Spleen (tissue), 11 donors: ENCODE measurements around the gene PSMD13. TPM values are rescaled to one million over a fixed set of nuclear protein-coding genes. Genes with fewer than 3 reads are reported as not detected.

ENCODE experiments used
- DNase-seq: peaks from one replicate; pipeline ENCODE4 v3.0.0-alpha.2; 2020
- H3K27ac ChIP-seq, 8 donors: fragments of 200-600 bp; sonication (generic) in 7 of 8; 1 replicate in 4 of 8; 2 replicates in 4 of 8; pipeline versions ENCODE4 v1.5.0 to v1.8.0; 2016 to 2021; ENCODE audit warnings: inconsistent platforms in 4 of 8, mild to moderate bottlenecking in 4 of 8, moderate library complexity in 1 of 8
- H3K27me3 ChIP-seq, 7 donors: fragments of 200-600 bp; sonication (generic) in 6 of 7; replicated peaks in 1 of 7; 1 replicate in 4 of 7; 2 replicates in 3 of 7; pipeline versions ENCODE4 v1.5.0 to v1.8.0; 2016 to 2021; ENCODE audit warnings: inconsistent platforms in 3 of 7, mild to moderate bottlenecking in 1 of 7
- H3K36me3 ChIP-seq, 6 donors: fragments of 200-600 bp; sonication (generic) in 5 of 6; 1 replicate in 4 of 6; 2 replicates in 2 of 6; pipeline versions ENCODE4 v1.5.0 to v1.8.0; 2016 to 2021; ENCODE audit warnings: inconsistent platforms in 2 of 6
- H3K4me1 ChIP-seq, 6 donors: fragments of 200-600 bp; sonication (generic) in 5 of 6; 1 replicate in 3 of 6; 2 replicates in 3 of 6; pipeline versions ENCODE4 v1.5.0 to v1.8.0; 2016 to 2021; ENCODE audit warnings: inconsistent platforms in 3 of 6
- H3K4me3 ChIP-seq, 8 donors: fragments of 200-600 bp; sonication (generic) in 7 of 8; 1 replicate in 4 of 8; 2 replicates in 4 of 8; pipeline versions ENCODE4 v1.5.0 to v1.8.0; 2016 to 2021; ENCODE audit warnings: inconsistent platforms in 4 of 8, mild to moderate bottlenecking in 4 of 8, moderate library complexity in 2 of 8
- H3K9me3 ChIP-seq, 8 donors: fragments of 200-600 bp; sonication (generic) in 7 of 8; 1 replicate in 4 of 8; 2 replicates in 4 of 8; pipeline versions ENCODE4 v1.5.0 to v1.8.0; 2016 to 2021; ENCODE audit warnings: inconsistent platforms in 4 of 8
- POLR2A ChIP-seq, 3 donors: fragments of 450-650 bp; IDR thresholded peaks; one replicate each; pipeline ENCODE4 v1.5.1; 2017; ENCODE audit warnings: antibody characterized with exemption in 3 of 3, mild to moderate bottlenecking in 1 of 3
- POLR2AphosphoS5 ChIP-seq, 3 donors: sonication (generic); formaldehyde crosslinking; IDR thresholded peaks; one replicate each; pipeline ENCODE4 v1.5.1; 2017; ENCODE audit warnings: antibody characterized with exemption in 3 of 3
- WGBS, 5 donors: extraction: QIAGEN DNeasy Blood & Tissue Kit in 3 of 5; methylation state at CpG; one replicate each; pipeline versions ENCODE4 v1.1.5 to v1.1.7; 2013 to 2018; 5-methylcytosine and 5-hydroxymethylcytosine counted together
- intact Hi-C: fragments of 100-400 bp; cut with DNase I; formaldehyde crosslinking; loops from one replicate; pipeline ENCODE4 v1.15.0; 2023; ENCODE audit warnings: low total_unique reads
- polyA plus RNA-seq, 3 donors: library from polyadenylated mRNA; stranded (reverse); fragments of 200-250 nt; gene quantifications; one replicate each; pipeline ENCODE4 v1.2.1, GENCODE V29; 2013
- total RNA-seq, 7 donors: library from RNA; depleted of rRNA in 3 of 7; stranded (reverse); fragments of >200 nt in 3 of 7; fragmentation: NEBNext Ultra II Directional in 4 of 7; extraction: Animal tissue kit (Norgen Biotek cat#: 25700) in 4 of 7; gene quantifications; one replicate each; pipeline versions ENCODE4 v1.1.0 to v1.2.1, GENCODE V29; 2016 to 2021
- TF ChIP-seq, protein P1 (sequence below), 11 experiments: fragments of 200-600 bp in 7 of 11; fragments of 450-650 bp in 4 of 11; sonication (generic) in 4 of 11; IDR thresholded peaks in 8 of 11; conservative IDR thresholded peaks in 3 of 11; 1 replicate in 7 of 11; 2 replicates in 4 of 11; pipeline versions ENCODE4 v1.4.0 to v1.8.0; 2016 to 2021; ENCODE audit warnings: antibody characterized with exemption in 11 of 11, inconsistent platforms in 4 of 11, mild to moderate bottlenecking in 1 of 11
- donor health status: healthy with polysubstance abuse.
- donor health status: DM: no; HTN: no; CAD: no; lungs with moderate emphysema.
- donor health status: DM: no; HTN: no; CAD: no.
- donor health status: Bipolar disorder and iron deficiency.
- donor health status: healthy.
- donor health status: DM: no; HTN: no; CAD: no.
- donor health status: DM: yes; HTN: yes; CAD: no.

Gene PSMD13
- total and polyA plus RNA-seq, 10 donors, result 93.6 to 229 (median 102) TPM

DNA sequence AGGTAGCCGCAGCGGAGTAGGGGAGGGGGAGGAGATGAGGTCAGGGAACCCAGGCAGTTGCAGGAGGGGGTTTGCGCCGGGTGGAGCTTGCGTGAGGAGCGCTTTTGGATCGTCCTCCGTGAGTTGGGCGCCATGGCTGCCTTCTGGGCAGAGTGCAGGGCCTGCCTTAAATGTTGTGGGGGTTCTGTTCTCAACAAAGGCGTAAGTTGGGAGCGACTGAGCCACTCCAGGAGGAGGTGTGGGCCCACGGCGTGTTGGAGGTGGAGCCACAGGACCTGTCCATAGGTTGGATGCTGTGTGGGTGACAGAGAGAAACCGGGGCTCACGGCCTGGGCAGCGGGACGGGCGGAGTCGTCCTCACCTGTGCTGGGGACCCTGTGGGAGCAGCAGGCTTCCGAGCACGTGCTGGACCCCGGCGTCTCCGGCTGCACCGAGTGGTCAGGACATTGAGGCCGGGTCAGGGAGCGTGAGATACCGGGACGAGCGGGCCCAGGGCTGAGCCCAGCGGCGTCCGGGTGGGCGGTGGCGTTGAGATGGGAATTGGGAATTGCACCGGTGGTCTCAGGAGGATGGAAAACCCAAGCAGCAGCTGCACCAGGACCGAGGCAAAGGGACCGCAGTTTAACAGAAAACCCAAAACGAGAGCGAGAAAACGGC lies 51.2 kb downstream of the PSMD13 start:
- no peaks in the 10 kb centered on the region for H3K9me3 ChIP-seq
- intact Hi-C loops, result no loop called here
- H3K27me3 ChIP-seq, result peaks cover 0 to 51% (median 1%) of the 10 kb centered on the region in 7 donors
- H3K4me1 ChIP-seq, result peaks cover 6 to 90% (median 26%) of the 10 kb centered on the region in 6 donors
- H3K27ac ChIP-seq, result peak overlapping the region in 7 of 8 donors; percentile 74 to 95 (median 87)
- TF ChIP-seq POLR2A (IDR thresholded peaks at IDR 0.05), result no peak
- TF ChIP-seq, protein P1, sequence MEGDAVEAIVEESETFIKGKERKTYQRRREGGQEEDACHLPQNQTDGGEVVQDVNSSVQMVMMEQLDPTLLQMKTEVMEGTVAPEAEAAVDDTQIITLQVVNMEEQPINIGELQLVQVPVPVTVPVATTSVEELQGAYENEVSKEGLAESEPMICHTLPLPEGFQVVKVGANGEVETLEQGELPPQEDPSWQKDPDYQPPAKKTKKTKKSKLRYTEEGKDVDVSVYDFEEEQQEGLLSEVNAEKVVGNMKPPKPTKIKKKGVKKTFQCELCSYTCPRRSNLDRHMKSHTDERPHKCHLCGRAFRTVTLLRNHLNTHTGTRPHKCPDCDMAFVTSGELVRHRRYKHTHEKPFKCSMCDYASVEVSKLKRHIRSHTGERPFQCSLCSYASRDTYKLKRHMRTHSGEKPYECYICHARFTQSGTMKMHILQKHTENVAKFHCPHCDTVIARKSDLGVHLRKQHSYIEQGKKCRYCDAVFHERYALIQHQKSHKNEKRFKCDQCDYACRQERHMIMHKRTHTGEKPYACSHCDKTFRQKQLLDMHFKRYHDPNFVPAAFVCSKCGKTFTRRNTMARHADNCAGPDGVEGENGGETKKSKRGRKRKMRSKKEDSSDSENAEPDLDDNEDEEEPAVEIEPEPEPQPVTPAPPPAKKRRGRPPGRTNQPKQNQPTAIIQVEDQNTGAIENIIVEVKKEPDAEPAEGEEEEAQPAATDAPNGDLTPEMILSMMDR (IDR thresholded peaks at IDR 0.05 in 8 of 11, conservative IDR thresholded peaks at IDR 0.05 in 3 of 11), result no peak
- TF ChIP-seq POLR2AphosphoS5 (IDR thresholded peaks at IDR 0.05), result peak in 2 of 3 donors; percentile 54 to 81
- H3K36me3 ChIP-seq, result peaks cover 0 to 55% (median 9%) of the 10 kb centered on the region in 6 donors
- H3K4me3 ChIP-seq, result peak overlapping the region; percentile 58 to 86 (median 62)
- DNase-seq, result peak; percentile 89
- WGBS, 5 donors, result 15 to 44% (median 25%) methylated on average over 28 to 41 of the region's 41 CpGs

DNA sequence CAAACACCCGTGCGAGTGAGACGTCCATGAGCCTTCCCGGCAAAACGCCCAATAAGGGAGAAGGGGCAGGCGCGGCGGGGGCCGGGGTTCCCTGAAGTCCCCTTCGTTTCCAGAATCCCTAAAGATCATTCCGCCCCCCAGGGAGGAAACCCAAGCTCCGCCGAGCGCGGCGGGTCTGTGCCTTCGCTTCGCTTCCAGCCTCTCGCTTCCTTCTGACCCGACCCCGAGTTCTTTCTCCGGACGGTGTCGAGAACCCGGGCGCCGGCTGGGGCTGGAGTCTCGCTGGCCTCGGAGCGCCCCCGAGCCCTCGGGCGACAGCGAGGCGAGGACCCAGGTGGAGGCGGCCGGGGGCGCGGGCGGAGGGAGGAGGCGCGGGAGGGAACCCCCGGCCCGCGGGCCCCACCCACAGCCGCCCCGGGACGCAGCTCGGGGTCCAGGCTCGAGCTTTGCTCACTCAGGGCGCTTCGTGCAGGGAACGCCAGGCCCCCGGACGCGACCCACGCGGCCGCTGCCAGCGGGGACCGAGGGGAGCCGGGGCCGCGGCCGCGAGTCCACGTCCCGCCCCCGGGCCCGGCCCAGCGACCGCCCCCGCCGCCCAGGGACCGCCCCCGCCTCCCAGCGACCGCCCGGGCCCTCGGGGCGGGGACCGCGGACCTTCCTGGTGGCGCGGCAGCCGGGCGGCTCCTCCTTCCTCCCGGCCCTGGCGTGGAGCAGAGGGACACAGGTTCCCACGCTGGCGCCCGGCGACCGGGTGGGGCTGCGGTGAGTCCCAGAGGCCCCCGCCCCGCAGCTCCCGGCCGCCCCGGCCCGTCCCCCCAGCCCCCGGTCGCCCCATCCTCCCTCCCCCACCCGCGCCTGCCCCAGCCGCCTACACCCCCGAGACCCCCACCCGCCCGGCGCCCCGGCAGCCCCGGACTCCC lies 52.0 kb downstream of the PSMD13 start, which contains the start of gene PGGHG:
Gene PGGHG (plus strand): TSS at position 649 of the 920 bp plus-strand sequence. CDS start 691 bp downstream, outside the sequence.
- H3K9me3 ChIP-seq, result no peaks in the 10 kb centered on the region
- intact Hi-C loops, result no loop called here
- peaks cover 0 to 58% (median 14%) of the 10 kb centered on the region in 6 donors for H3K36me3 ChIP-seq
- DNase-seq, result peak; percentile 97
- TF ChIP-seq POLR2AphosphoS5 (IDR thresholded peaks at IDR 0.05), result peak; percentile 72 to 85 (median 74)
- no peak for TF ChIP-seq POLR2A (IDR thresholded peaks at IDR 0.05)
- H3K27ac ChIP-seq, result peak within 1 kb of the TSS; percentile 46 to 95 (median 86)
- H3K27me3 ChIP-seq, result peaks cover 0 to 44% (median 0%) of the 10 kb centered on the region in 7 donors
- 1 to 2% (median 1%) methylated on average over 20 to 111 of the region's 112 CpGs for WGBS, 5 donors
- peak within 1 kb of the TSS; percentile 58 to 86 (median 62) for H3K4me3 ChIP-seq
- peaks cover 6 to 83% (median 26%) of the 10 kb centered on the region in 6 donors for H3K4me1 ChIP-seq

DNA sequence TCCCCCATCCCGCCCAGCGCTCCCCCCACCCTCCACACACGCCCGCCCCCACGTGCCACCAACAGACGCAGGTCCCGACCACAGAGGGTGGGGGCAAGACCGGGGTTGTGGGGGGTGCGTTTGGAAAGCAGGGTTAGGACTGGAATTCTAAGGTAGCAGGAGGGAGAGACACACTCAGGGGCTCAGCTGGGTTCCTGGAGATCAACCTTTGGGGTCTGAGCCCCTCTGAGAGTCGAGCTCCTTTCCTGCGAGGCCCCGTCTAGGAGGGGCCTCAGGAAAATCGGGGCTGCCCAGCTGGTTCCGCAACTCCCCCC lies 52.6 kb downstream of the PSMD13 start:
- intact Hi-C loops, result no loop called here
- Histone ChIP-seq H3K9me3 (no peaks in the 10 kb centered on the region), H3K27me3 (peaks cover 0 to 37% (median 0%) of the 10 kb centered on the region in 7 donors), H3K36me3 (peaks cover 0 to 58% (median 20%) of the 10 kb centered on the region in 6 donors), H3K4me3 (peak overlapping the region; percentile 58 to 86 (median 62)), H3K27ac (peak overlapping the region in 6 of 8 donors; percentile 74 to 95 (median 90)), H3K4me1 (peaks cover 6 to 76% (median 26%) of the 10 kb centered on the region in 6 donors)
- no peak for TF ChIP-seq POLR2AphosphoS5 (IDR thresholded peaks at IDR 0.05)
- no peak for TF ChIP-seq POLR2A (IDR thresholded peaks at IDR 0.05)
- TF ChIP-seq, protein P1 (IDR thresholded peaks at IDR 0.05 in 8 of 11, conservative IDR thresholded peaks at IDR 0.05 in 3 of 11), result no peak
- 16 to 40% (median 29%) methylated on average over 5 to 14 of the region's 14 CpGs; no CpG with 5 or more reads in 1 of the 5 donors for WGBS, 5 donors
- DNase-seq, result no peak

DNA sequence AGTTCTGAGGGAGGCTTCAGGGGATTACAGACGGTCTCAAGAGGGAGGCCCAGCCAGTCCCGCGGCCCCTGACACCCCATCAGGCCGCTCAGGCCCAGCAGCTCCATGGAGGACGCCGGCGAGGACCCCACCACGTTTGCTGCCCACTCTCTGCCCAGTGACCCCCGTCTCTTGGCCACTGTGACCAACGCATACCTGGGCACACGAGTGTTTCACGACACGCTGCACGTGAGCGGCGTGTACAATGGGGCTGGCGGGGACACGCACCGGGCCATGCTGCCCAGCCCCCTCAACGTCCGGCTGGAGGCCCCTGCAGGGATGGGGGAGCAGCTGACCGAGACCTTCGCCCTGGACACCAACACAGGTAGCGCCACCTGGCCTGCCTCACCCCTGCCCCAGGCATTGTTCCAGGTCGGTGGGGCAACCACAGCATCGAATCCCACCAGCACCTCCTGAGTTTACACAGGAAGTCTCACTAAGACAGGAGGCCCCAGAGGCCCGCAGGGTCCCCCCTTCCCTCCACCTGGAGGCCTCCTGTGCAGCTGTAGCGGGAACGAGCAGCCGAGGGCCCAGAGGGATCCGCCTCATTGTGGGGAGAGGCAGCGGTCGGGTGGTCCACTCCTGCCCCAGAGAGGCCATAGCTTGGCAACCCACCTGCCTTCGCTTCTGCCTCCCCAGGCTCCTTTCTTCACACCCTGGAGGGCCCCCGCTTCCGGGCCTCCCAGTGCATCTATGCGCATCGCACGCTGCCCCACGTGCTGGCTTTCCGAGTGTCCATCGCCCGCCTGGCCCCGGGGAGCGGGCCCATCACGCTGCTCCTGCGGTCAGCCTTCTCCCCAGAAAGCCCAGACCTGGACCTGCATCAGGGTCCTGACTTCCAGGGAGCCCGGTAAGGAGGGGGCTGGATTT lies 53.2 kb downstream of the PSMD13 start:
- peak overlapping the region in 6 of 8 donors; percentile 74 to 95 (median 90) for H3K27ac ChIP-seq
- H3K9me3 ChIP-seq, result no peaks in the 10 kb centered on the region
- TF ChIP-seq, protein P1 (IDR thresholded peaks at IDR 0.05 in 8 of 11, conservative IDR thresholded peaks at IDR 0.05 in 3 of 11), result no peak
- peak in 1 of 3 donors; percentile 64 for TF ChIP-seq POLR2AphosphoS5 (IDR thresholded peaks at IDR 0.05)
- H3K36me3 ChIP-seq, result peaks cover 0 to 58% (median 26%) of the 10 kb centered on the region in 6 donors
- peak; percentile 83 for DNase-seq
- intact Hi-C loops, result no loop called here
- peaks cover 6 to 70% (median 26%) of the 10 kb centered on the region in 6 donors for H3K4me1 ChIP-seq
- WGBS, 5 donors, result 51 to 90% (median 77%) methylated on average over 35 to 48 of the region's 48 CpGs
- H3K27me3 ChIP-seq, result peaks cover 0 to 31% (median 0%) of the 10 kb centered on the region in 7 donors
- H3K4me3 ChIP-seq, result peak overlapping the region; percentile 58 to 86 (median 62)
